Stimulated activated CD8-positive, alpha-beta memory T cell treated with anti-CD3 and anti-CD28 coated beads, Interleukin-7, amount 100 ng/mL, for 48 hours (primary cell): ENCODE results near the gene PTGR2.
"Not testable (repeated sequence)": the region's sequence is repeated elsewhere in the genome, so short reads cannot be mapped to it uniquely, and the experiment has no call there.

Experiments used
- DNase-seq, 2 donors: peaks; one replicate each; pipeline ENCODE4 v3.0.0-alpha.2; 2020; ENCODE audit warnings: low read depth in 1 of 2; ENCODE audit errors: extremely low read depth in 1 of 2

The PTGR2 gene

DNA sequence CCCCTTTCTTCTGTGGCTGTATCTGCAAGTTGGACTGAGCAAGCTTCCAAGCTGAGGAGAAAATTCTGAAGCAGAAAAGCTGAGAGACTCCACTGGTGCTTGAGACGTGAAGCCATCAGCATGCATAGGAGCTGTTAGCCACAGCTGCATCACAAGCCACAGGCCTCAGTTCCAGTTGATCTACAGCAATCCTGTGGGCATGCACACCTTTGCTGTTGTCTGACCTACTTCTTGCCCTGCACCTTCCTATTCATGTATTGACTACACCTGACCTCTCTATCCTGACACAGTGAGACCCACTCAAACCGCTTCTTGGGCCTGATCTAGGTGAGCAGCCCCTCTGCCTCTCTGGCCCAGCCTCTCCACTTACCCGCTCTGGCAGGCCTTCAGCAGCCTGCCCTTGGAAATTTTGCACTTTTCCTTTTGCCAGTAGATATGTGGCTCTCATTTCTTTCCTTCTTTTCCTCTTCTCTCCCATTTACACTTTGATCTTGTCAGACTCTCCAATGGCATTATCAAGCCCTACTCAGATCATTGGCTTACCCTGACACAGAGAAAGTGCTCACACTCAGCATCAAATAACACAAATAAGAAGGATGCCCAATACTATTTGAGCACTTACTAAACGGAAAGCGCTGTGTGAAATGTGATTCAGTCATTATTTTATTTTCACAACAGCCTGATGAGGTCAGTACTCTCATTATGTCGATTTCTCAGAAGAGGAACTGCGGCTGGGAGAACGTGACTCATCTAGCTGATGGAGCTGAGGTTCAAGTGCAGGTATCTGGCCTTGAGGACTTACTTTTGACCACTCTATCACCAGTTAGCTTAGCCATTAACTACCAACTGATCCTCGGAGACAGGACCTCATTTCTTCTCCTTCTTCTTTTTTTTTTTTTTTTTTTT, 21.9 kb upstream of the PTGR2 start:
- peak in 1 of 2 donors; percentile 55 for DNase-seq

DNA sequence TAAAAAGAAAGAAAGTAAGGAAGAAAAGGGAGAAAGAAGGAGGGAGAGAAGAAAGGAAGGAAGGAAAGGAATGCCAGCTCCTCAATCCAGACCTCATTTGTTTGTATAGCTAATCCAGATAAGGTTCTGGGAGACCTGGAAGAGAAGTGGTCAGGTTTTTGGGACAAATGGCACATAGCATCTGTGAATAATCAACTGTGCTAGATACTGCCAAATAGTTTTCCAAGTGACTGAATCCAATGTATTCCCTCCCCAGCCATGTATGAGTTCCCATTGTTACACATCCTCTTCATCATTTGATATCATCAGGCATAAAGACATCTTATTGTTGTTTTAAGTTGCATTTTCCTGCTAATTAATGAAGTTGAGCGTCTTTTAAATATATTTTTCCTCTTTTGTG, 18.6 kb upstream of the PTGR2 start:
- DNase-seq = no peak

DNA sequence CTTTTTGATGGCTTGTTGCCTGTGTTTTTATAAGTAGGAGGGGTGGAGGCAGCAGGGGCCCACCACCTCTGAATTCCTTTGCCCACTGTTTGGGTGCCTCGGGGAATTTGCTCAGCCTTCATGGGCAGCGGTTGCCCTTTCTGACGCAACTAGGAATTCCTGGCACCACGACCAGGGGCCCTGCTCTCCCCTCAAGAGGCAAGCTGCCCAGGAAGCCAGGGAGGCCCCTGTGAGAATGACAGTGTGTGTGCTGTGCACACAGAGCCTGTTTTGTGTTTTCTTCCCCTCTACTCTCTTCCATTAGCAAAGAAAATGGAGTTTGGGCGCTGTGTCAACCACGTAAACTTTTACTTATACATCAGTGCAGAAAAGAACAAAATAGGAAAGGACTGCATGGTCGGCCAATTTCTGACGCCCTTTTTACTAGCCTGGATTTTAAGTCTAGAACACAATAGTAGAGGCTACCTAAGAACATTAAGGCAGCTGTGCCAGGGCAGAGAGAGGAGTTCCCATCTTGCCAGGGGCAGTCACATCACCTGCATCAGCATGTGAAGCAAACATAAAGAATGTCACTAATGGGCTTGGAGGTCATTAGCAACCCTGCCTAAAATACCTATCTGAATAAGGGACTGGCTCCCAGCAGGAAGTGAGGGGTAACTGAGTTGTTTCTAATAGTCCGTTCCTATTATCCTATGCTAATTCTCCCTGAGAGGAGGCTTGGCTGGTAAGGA, 17.9 kb upstream of the PTGR2 start:
- DNase-seq = no peak

DNA sequence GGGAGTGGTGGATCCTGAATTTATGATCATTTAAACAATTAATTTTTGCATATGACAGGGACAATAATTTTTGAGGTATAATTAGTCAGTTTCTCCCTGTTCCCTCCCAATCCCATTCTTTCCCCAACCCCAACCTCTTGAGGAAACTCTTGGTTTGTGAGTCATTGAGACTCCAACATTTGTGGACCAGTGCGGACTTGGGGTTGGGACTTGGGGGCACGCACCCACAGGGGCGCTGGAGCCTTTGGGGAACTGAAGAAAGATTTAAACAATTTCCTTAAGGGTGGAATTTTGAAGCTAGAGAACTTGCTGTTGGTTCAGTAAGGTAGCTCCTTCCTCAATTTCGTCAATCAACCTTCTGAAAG, 17.4 kb upstream of the PTGR2 start:
- DNase-seq = no peak

DNA sequence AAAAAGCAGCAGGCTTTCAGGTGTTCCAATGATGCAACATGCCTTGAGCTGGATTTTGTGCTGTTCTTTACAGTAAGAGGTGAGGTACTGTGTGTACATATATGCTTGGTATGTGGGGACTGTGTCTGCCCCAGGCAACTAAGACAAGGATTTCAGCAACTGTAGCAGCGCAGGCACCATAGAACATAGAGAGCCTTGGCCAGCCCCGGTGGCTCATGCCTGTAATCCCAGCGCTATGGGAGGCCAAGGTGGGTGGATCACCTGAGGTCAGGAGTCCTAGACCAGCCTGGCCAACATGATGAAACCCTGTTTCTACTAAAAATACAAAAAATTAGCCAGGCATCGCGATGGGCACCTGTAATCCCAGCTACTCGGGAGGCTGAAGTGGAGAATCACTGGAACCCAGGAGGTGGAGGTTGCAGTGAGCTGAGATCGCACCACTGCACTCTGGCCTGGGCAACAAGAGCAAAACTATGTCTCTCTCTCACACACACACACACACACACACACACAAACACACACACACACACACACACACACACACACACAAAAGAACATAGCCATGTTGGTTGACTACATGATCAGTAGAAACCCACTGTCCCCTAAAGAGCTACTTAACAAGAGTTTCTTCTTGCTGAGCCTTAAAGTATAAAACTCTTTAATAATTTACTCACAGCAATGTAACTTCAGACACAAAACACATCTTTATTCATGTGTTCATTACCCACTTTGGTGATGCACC, 13.2 kb upstream of the PTGR2 start:
- DNase-seq = not testable (repeated sequence)

DNA sequence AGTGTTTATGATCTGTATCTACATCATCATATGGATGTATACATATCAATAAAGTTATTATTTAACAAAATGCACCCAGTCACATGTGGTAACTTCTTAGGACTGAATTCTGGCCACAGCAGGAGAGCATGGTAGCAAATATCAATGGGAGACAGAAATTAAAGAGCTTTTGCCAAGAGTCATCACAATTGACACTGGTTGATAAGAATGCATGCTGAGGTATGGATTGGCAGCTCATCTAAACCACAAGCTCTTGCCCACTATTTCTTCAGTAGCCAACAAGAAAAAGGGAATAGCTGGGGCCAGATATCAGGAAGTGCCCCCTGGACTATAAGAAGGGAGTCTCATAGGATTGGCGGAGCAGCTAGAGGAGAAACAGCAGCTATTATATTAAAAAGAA, 9.4 kb upstream of the PTGR2 start:
- DNase-seq = no peak

DNA sequence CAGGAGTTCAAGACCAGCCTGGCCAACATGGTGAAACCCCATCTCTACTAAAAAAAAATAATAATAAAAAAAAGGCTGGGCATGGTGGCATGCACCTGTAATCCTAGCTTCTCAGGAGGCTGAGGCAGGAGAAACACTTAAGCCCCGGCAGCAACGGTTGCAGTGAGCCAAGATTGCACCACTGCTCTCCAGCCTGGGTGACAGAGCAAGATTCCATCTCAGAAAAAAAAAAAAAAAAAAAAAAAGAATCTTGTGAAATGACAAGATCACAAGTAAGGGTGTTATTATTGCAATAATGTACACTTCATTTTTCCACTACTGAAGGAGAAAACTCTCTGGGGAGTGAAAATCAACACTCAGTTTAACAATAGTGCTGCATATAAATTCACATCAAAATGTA, 8.8 kb upstream of the PTGR2 start:
- no peak for DNase-seq

DNA sequence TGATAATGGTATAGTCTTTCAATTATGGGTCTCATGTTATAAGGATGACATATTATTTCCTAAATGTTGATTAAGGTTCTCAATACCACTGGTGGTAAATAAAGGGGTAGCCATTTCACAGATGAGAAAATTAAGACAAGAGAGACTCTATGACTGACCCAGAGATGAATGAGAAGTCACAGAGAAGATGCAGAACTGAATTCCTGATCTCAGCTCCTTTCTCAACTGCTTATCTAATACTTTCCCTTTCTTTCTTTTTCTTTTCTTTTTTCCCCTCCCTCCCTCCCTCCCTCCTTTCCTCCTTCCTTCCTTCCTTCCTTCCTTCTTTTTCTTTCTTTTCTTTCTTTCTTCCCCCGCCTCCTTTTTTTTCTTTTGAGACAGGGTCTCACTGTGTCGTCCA, 8.3 kb upstream of the PTGR2 start:
- no peak for DNase-seq

DNA sequence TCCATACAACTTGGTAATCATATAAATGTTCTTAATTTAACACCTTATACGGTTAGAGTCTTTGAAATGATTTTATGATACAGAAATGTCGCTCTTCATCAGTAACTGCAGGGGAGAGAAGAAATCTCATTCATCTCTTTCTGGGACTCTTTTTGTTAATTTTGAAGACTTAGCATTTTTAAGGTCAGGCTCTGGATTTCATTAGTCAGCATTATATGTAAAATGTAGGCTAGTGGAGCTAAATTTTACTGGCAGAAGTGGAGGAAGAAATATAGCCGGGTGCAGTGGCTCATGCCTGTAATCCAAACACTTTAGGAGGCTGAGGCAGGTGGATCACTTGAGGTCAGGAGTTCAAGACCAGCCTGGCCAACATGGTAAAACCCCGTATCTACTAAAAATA, 4.7 kb upstream of the PTGR2 start:
- DNase-seq = no peak

DNA sequence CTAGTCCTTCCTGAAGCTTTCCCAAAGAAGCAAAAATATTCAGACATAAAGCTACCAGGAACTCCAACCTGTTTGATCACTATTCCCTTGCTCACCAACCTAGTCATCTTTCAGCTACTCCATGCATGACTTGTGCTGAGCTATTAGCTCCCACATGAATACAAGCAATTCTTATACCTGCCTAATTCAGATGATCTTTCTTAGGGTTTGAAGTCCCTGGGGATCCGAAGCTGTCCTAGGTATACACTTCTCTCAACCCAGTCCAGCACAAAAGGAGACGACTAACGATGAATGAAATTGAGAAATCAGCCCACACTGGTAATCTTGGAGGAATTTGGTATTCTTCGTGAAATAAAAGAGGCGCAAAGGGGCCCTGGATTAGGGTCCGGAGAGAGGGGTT, 631 bp upstream of the PTGR2 start:
- no peak for DNase-seq

DNA sequence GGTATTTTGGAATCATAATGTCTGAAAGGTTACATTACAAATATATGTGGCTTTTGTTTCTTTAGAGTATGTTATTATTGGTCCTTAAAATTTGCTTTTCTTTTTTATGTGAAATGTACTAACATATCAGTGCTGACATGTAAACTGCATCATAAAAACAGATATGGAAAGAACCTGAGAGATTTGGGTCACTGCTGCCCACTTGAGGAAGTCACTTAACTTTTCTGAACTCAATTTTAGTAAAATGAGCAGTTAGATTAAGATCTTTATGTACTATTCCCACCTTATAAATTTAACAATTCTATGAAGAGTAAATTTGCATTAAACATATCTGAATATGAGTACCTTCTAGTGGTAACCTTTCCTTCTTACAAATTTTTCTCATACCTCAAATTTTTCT, 7.5 kb downstream of the PTGR2 start:
- no peak for DNase-seq

DNA sequence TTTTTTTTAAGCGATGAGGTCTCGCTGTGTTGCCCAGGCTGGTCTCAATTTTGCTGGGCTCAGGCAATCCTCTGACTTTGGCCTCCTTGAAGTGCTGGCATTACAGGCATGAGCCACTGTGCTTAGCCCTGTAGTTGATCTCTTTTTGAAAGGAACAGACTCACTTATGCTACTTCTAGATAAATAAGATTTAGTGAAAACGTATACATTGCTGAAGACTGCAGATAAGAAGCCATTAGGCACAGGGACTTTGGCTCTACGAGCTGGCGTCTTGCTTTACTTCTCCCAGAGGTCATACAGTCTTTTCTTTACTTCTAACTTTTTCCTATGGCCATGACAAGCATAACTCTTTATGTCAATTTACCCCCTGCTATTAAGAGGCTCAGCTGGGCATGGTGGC, 9.4 kb downstream of the PTGR2 start:
- no peak for DNase-seq

DNA sequence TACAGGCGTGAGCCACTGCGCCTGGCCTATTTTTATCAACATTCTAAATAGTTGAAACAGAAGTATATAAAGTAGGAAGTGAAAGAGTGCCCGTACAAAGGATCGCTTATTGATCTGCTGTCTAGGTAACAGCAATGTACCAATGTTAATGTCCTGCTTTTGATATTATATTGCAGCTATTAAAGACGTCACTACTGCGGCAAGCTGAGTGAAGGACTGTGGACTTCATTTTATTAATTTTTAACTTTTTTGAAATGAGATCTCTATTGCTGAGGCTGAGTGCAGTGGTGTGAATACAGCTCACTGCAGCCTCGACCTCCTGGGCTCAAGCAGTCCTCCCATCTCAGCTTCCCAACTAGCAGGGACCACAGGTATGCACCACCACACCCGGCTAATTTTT, 10.8 kb downstream of the PTGR2 start:
- no peak for DNase-seq

DNA sequence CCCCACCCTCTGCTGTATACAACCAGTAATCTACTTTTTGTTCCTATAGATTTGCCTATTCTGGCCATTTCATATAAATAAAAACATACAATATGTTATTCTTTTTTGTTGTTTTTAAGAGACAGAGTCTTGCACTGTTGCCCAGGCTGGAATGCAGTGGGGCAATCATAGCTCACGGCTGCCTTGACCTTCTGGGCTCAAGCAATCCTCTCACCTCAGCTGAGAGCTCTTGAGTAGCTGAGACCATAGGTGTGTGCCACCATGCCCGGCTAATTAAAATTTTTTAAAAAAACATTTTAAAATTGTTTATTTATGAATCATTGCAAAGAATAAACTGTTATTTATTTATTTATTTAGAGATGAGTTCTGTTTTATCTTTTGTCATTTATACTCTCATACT, 11.6 kb downstream of the PTGR2 start:
- no peak for DNase-seq

DNA sequence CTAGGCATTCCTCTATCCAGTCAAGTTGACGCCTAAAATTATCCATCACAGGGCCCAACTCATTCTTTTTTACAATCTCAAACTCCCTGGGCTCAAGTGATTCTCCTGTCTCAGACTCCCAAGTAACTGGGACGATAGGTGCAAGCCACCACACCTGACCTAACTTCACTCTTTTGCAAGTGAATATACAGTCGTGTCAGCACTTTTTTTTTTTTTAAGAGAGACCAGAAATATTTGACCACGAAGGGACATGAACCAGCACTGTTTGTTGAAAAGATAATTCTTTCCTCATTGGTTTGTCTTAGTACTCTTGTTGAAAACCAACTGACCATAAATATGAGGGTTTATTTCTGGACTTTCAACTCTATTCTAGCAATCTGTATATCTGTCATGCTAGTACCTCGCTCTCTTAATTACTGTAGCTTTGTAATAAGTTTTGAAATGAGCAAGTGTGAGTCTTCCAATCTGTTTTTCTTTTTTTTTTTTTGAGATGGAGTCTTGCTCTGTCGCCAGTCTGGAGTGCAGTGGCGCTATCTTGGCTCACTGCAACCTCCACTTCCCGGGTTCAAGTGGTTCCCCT, 14.0 kb downstream of the PTGR2 start:
- DNase-seq = no peak

DNA sequence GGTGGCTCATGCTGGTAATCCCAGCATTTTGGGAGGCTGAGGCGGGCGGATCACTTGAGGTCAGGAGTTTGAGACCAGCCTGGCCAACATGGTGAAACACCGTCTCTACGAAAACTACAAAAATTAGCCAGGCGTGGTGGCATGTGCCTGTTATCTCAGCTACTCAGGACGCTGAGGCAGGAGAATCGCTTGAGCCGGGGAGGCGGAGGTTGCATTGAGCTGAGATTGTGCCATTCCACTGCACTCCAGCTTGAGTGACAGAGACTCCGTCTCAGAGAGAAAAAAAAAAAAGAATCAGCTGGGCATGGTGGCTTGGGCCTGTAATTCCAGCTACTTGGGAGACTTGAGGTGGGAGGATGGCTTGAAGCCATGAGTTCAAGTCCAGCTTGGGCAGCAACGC, 18.1 kb downstream of the PTGR2 start:
- DNase-seq = not testable (repeated sequence)

DNA sequence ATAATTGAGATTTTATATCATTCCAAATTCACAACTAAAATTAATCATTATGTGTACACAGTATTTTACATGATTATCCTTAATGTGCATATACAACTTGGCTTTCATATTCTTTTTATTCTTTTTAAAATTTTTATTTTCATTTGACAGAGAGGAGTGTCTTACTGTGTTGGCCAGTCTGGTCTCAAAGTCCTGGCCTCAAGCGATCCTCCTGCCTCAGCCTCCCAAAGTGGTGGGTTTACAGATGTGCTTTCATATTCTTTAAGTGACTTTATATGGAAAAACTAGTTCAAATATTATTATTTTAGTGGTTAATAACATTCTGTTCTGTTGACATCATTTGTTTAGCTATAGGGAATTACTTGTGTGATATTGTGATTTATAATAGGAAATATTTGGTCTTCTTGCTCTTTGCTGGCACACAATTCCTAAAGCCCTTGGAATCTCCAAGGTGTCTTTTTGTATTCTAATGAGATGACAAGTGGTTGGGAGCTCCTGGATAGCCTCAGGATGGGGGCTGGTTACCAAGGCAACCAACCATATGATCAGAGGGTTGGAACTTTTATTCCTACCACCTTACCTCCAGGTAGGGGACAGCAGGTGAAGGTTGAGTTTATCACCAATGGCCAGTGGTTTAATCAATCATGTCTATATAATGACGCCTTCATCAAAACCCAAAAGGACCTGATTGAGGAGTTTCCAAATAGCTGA, 19.0 kb downstream of the PTGR2 start:
- no peak for DNase-seq

DNA sequence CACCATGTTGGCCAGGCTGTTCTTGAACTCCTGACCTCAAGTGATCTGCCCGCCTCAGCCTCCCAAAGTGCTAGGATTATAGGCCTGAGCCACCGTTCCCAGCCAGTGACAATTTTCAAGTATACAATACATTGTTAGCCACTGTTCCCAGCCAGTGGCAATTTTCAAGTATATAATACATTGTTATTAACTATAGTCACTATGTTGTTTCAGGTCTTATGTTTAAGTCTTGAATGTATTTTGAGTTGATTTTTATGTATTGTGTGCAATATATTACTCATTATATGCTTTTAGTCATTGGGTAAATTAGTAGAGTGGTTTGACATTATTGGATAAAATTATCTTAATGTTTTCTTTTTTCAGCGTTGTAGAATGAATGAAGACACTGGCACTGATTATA, 22.0 kb downstream of the PTGR2 start:
- no peak for DNase-seq

DNA sequence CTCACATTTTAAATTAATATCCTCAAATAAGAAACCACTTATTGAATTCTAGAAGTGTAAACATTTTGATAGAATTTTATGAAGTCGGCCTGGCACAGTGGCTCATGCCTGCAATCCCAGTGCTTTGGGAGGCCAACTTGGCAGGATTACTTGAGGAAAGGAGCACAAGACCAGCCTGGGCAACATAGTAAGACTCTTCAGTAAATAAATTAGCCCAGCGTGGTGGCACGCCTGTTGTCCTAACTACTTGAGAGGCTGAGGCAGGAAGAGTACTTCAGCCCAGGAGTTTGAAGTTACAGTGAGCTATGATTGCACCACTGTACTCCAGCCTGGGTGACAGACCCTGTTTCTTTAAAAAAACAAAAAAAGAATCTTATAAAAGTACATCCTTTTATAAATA, 26.2 kb downstream of the PTGR2 start:
- no peak for DNase-seq

DNA sequence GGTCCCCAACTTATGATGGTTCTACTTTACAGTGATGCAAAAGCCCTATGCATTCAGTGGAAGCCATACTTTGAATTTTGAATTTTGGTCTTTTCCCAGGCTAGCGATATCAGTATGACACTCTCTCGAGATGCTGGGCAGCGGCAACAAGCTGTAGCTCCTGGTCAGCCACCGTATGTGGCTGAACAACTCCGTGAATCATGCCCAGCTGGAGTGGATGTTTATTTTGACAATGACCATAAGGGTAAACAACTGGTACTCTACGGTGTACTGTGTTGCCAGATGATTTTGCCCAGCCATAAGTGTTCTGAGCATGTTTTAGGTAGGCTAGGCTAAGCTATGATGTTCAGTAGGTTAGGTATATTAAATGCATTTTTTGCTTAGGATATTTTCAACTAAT, 26.8 kb downstream of the PTGR2 start:
- DNase-seq = no peak

DNA sequence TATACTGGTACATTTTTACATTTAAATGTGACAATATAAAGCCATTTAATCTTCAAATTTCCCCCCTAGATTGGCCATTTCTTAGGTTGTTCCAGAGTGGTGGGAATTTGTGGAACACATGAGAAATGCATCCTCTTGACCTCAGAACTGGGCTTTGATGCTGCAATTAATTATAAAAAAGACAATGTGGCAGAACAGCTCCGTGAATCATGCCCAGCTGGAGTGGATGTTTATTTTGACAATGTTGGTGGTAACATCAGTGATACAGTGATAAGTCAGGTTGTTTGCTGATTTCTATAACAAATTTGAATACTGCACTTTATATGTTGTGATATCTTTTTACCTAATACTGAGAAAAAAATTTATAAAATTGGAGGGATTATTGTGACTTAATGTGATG, 27.4 kb downstream of the PTGR2 start:
- no peak for DNase-seq
